Endothelial cell of umbilical vein (primary cell): ENCODE data around the gene NFATC2. TPM values are rescaled to one million over a fixed set of nuclear protein-coding genes. Genes with fewer than 3 reads are reported as not detected.

ENCODE experiments used
- BruUV-seq: library from RNA; stranded (reverse); fragments of 400-500 nt; replicated peaks from 2 replicates; lab custom pipeline; 2021; lab: Mats Ljungman, UMichigan
- CTCF ChIA-PET: fragments of 300-600, 350-600 bp; sonication (Branson Sonifier 250); formaldehyde crosslinking; loops from one replicate; lab custom pipeline; 2021; ENCODE audit warnings: antibody characterized with exemption, inconsistent platforms; lab: Charles Lee
- POLR2A ChIA-PET: fragments of 300-600, 350-600 bp; sonication (Branson Sonifier 250); formaldehyde crosslinking; loops from one replicate; lab custom pipeline; 2021; ENCODE audit warnings: antibody characterized with exemption, inconsistent platforms; lab: Charles Lee
- DNase-seq: peaks from one replicate; pipeline ENCODE4 v3.0.0-alpha.2; 2011; ENCODE audit warnings: low read depth, low spot score
- FAIRE-seq: peaks from 2 replicates; lab custom pipeline; 2011; peaks lifted over from hg19 to GRCh38; lab: Jason Lieb, UNC
- H2AFZ ChIP-seq: 2 replicates; pipeline ENCODE4 v1.6.0; 2012; ENCODE audit warnings: low read depth, low read length, control low read depth, inconsistent platforms
- H3K27ac ChIP-seq: 2 replicates; pipeline ENCODE4 v1.5.1; 2011; ENCODE audit warnings: low read depth, mild to moderate bottlenecking, control low read depth, low read length, moderate library complexity; ENCODE audit not compliant: insufficient read depth
- H3K27me3 ChIP-seq, 2 experiments: 2 replicates each; pipeline versions ENCODE4 v1.6.0 to v1.6.1; 2011; ENCODE audit warnings: low read length in 2 of 2, mixed read lengths in 1 of 2; ENCODE audit not compliant: control insufficient read depth in 2 of 2, insufficient read depth in 2 of 2
- H3K36me3 ChIP-seq, 2 experiments: 2 replicates in 1 of 2; 3 replicates in 1 of 2; pipeline ENCODE4 v1.5.1; 2011; ENCODE audit warnings: low read length in 2 of 2, mild to moderate bottlenecking in 1 of 2, moderate library complexity in 1 of 2; ENCODE audit not compliant: control insufficient read depth in 2 of 2, insufficient read depth in 2 of 2; ENCODE audit errors: extremely low read depth in 1 of 2
- H3K4me1 ChIP-seq: 3 replicates; pipeline ENCODE4 v1.5.1; 2011; ENCODE audit warnings: mild to moderate bottlenecking, low read length; ENCODE audit not compliant: control insufficient read depth, insufficient read depth; ENCODE audit errors: extremely low read depth
- H3K4me2 ChIP-seq: 2 replicates; pipeline ENCODE4 v1.6.1; 2011; ENCODE audit warnings: low read length, control low read depth, mixed read lengths; ENCODE audit not compliant: insufficient read depth
- H3K4me3 ChIP-seq, 3 experiments: fragments of 200-600 bp in 1 of 3; sonication (generic), shearing (Covaris generic) in 1 of 3; replicated peaks in 1 of 3; 2 replicates each; pipeline ENCODE4 v1.5.1; 2011 to 2016; ENCODE audit warnings: control low read depth in 3 of 3, low read length in 3 of 3, mild to moderate bottlenecking in 2 of 3, inconsistent platforms in 1 of 3, low read depth in 1 of 3, moderate library complexity in 1 of 3; ENCODE audit not compliant: insufficient read depth in 1 of 3
- H3K79me2 ChIP-seq: 2 replicates; pipeline ENCODE4 v1.6.0; 2012; ENCODE audit warnings: low read length, inconsistent platforms; ENCODE audit not compliant: control insufficient read depth, insufficient read depth
- H3K9ac ChIP-seq: replicated peaks from 2 replicates; pipeline ENCODE3; 2011; ENCODE audit warnings: low read length, control low read depth; ENCODE audit not compliant: insufficient read depth; ENCODE audit errors: extremely low read depth
- H3K9me1 ChIP-seq: replicated peaks from 3 replicates; pipeline ENCODE4 v1.6.0; 2011; ENCODE audit warnings: mild to moderate bottlenecking, low read length; ENCODE audit not compliant: control insufficient read depth, insufficient read depth; ENCODE audit errors: extremely low read depth
- H3K9me3 ChIP-seq: replicated peaks from 2 replicates; pipeline ENCODE4 v1.5.1; 2012; ENCODE audit warnings: low read length, inconsistent platforms; ENCODE audit not compliant: control insufficient read depth, insufficient read depth
- H4K20me1 ChIP-seq: replicated peaks from 2 replicates; pipeline ENCODE3; 2011; ENCODE audit warnings: mild to moderate bottlenecking, low read length; ENCODE audit not compliant: control insufficient read depth, insufficient read depth; ENCODE audit errors: extremely low read depth
- CTCF ChIP-seq, 2 donors: IDR thresholded peaks; 1 replicate in 1 of 2; 2 replicates in 1 of 2; pipeline ENCODE4 v1.5.1; 2011; ENCODE audit warnings: low read length in 2 of 2, mild to moderate bottlenecking in 2 of 2, moderate library complexity in 2 of 2, control low read depth in 1 of 2, inconsistent platforms in 1 of 2, low read depth in 1 of 2; ENCODE audit not compliant: insufficient read depth in 1 of 2; ENCODE audit errors: extremely low read depth in 1 of 2
- EZH2 ChIP-seq: IDR thresholded peaks from 2 replicates; pipeline ENCODE4 v1.6.1; 2012; ENCODE audit warnings: borderline replicate concordance, low read depth, mild to moderate bottlenecking, moderate library complexity, low read length, inconsistent platforms; ENCODE audit not compliant: severe bottlenecking
- FOS ChIP-seq: IDR thresholded peaks from 2 replicates; pipeline ENCODE4 v1.6.1; 2011; ENCODE audit warnings: mild to moderate bottlenecking, low read length, moderate library complexity, borderline replicate concordance; ENCODE audit not compliant: insufficient read depth
- GATA2 ChIP-seq: IDR thresholded peaks from 2 replicates; pipeline ENCODE4 v1.7.0; 2011; ENCODE audit warnings: low read depth, mild to moderate bottlenecking, moderate library complexity, mixed read lengths, low read length; ENCODE audit not compliant: insufficient read length, insufficient read depth
- JUN ChIP-seq: IDR thresholded peaks from 2 replicates; pipeline ENCODE4 v1.6.1; 2011; ENCODE audit warnings: borderline replicate concordance, low read depth; ENCODE audit not compliant: insufficient read length, insufficient read depth
- MAX ChIP-seq: IDR thresholded peaks from 2 replicates; pipeline ENCODE4 v1.6.1; 2011; ENCODE audit not compliant: insufficient read depth, insufficient read length
- MYC ChIP-seq: IDR thresholded peaks from one replicate; pipeline ENCODE4 v1.6.1; 2011; ENCODE audit warnings: mild to moderate bottlenecking, low read depth, low read length
- POLR2A ChIP-seq: IDR thresholded peaks from 2 replicates; pipeline ENCODE4 v1.6.1; 2012; ENCODE audit warnings: low read depth, mild to moderate bottlenecking, control low read depth, low read length
- POLR2AphosphoS5 ChIP-seq: IDR thresholded peaks from 2 replicates; pipeline ENCODE4 v1.6.1; 2012; ENCODE audit warnings: low read depth, mild to moderate bottlenecking, control low read depth, low read length, moderate library complexity; ENCODE audit not compliant: insufficient read depth
- dilution Hi-C: fragments of 300-500 bp; cut with MboI; formaldehyde crosslinking; loops from one replicate; pipeline ENCODE4 v1.15.0; 2019; ENCODE audit warnings: low sequenced_read_pairs; ENCODE audit not compliant: extremely low pct_ligation_motif_present
- intact Hi-C: fragments of 100-400 bp; cut with micrococcal nuclease; formaldehyde crosslinking; loops from one replicate; pipeline ENCODE4 v1.10.0; 2022
- polyA plus RNA-seq, 4 experiments: library from polyadenylated mRNA; depleted of rRNA in 3 of 4; stranded (reverse) in 3 of 4; unstranded in 1 of 4; fragments of >200 nt; gene quantifications; 2 replicates each; pipeline versions ENCODE4 v1.2.1 to v1.2.3, GENCODE V29; 2011 to 2012; ENCODE audit warnings: missing spikeins in 1 of 4
- total RNA-seq: library from RNA; stranded (reverse); gene quantifications from 2 replicates; pipeline ENCODE4 v1.2.3, GENCODE V29; 2021

NFATC2 gene
- total and polyA plus RNA-seq, 2 donors (not counting 3 experiments of a cell fraction or from before 2014, with no cell fraction given): 3.1 to 13.0 TPM

- no peak overlapping the region for H3K4me2 ChIP-seq
- no peak overlapping the region for H3K4me3 ChIP-seq
- H3K9me3 ChIP-seq: no peaks in the 10 kb centered on the region
- H3K9ac ChIP-seq: no peak overlapping the region
- H2AFZ ChIP-seq: no peak overlapping the region
- no peaks in the 10 kb centered on the region for H3K79me2 ChIP-seq
- H3K27me3 ChIP-seq: no peaks in the 10 kb centered on the region
- no peak overlapping the region for H3K27ac ChIP-seq
- no peak for TF ChIP-seq POLR2AphosphoS5
- TF ChIP-seq FOS: no peak
- no peak for TF ChIP-seq EZH2
- TF ChIP-seq MYC: no peak
- TF ChIP-seq CTCF (IDR thresholded peaks at IDR 0.05; ENCODE audit: extremely low read depth in 1 of 2, insufficient read depth in 1 of 2, low read depth in 1 of 2, low read length in 2 of 2): no peak
- no peak for TF ChIP-seq MAX
- TF ChIP-seq JUN: no peak
- no peak for TF ChIP-seq POLR2A
- TF ChIP-seq GATA2: no peak
- dilution Hi-C loops (no loop called here), intact Hi-C loops (loop anchor here (10.0 kb wide), 1 partner anchor 585 kb away; no protein-coding TSS in a partner anchor)
- no TSS peak for BruUV-seq
- CTCF ChIA-PET: interaction anchor here (1.0 to 3.3 kb wide), 5 partner anchors 9 to 392 kb away, joined by 3 to 38 read pairs (median 3); no protein-coding TSS in a partner anchor
- no peak for FAIRE-seq
- peaks cover 25% of the 10 kb centered on the region for H3K4me1 ChIP-seq
- no peaks in the 10 kb centered on the region for H4K20me1 ChIP-seq
- H3K36me3 ChIP-seq: no peaks in the 10 kb centered on the region
- POLR2A ChIA-PET: no interaction called here
- DNase-seq: no peak
- no peaks in the 10 kb centered on the region for H3K9me1 ChIP-seq
These were observed 162.7 kb downstream of the NFATC2 start for GRCh38 chr20:51379601-51380341.
